HG03045 (cell line): ENCODE data around the gene FBXL13.
"Not testable (repeated sequence)": the region's sequence is repeated elsewhere in the genome, so short reads cannot be mapped to it uniquely, and the experiment has no call there.

ENCODE experiments used
- ATAC-seq: cut with Tn5 transposase; IDR thresholded peaks from one replicate; pipeline ENCODE4 v1.9.1; 2021; ENCODE audit warnings: mild to moderate bottlenecking, moderate library complexity; ENCODE audit not compliant: unreplicated experiment

Gene FBXL13

GRCh38 chr7:103031024-103031423, 43.6 kb downstream of the FBXL13 start:
- no peak for ATAC-seq

GRCh38 chr7:103025341-103025740, 49.3 kb downstream of the FBXL13 start:
- ATAC-seq: no peak

GRCh38 chr7:103023578-103023977, 51.0 kb downstream of the FBXL13 start:
- ATAC-seq: not testable (repeated sequence)

- ATAC-seq: not testable (repeated sequence)
Measured at GRCh38 chr7:103021490-103021889, 53.1 kb downstream of the FBXL13 start.

- not testable (repeated sequence) for ATAC-seq
Measured at GRCh38 chr7:103020876-103021275, 53.7 kb downstream of the FBXL13 start.

GRCh38 chr7:103018295-103018694, 56.3 kb downstream of the FBXL13 start:
- not testable (repeated sequence) for ATAC-seq

- ATAC-seq: no peak
Measured at GRCh38 chr7:103011650-103012049, 62.9 kb downstream of the FBXL13 start.

- no peak for ATAC-seq
Measured at GRCh38 chr7:103010211-103010610, 64.4 kb downstream of the FBXL13 start.

GRCh38 chr7:103009466-103010185, 65.0 kb downstream of the FBXL13 start:
- ATAC-seq: no peak

- no peak for ATAC-seq
Measured at GRCh38 chr7:103003004-103003403, 71.6 kb downstream of the FBXL13 start.

- no peak for ATAC-seq
Measured at GRCh38 chr7:103001210-103001609, 73.4 kb downstream of the FBXL13 start.

GRCh38 chr7:102996957-102997356, 77.6 kb downstream of the FBXL13 start:
- ATAC-seq: no peak

GRCh38 chr7:102995609-102996008, 79.0 kb downstream of the FBXL13 start:
- ATAC-seq: not testable (repeated sequence)

GRCh38 chr7:102994567-102994966, 80.0 kb downstream of the FBXL13 start:
- ATAC-seq: no peak

GRCh38 chr7:102993718-102994029, 80.9 kb downstream of the FBXL13 start:
- ATAC-seq: no peak

- no peak for ATAC-seq
Measured at GRCh38 chr7:102992938-102993717, 81.5 kb downstream of the FBXL13 start.

- ATAC-seq: no peak
Measured at GRCh38 chr7:102992509-102992937, 82.1 kb downstream of the FBXL13 start.

GRCh38 chr7:102991540-102992214, 82.9 kb downstream of the FBXL13 start:
- ATAC-seq: no peak

GRCh38 chr7:102991077-102991539, 83.5 kb downstream of the FBXL13 start:
- ATAC-seq: no peak

GRCh38 chr7:102990642-102991041, 84.0 kb downstream of the FBXL13 start:
- ATAC-seq: no peak
